ENCODE results near the gene CIDEC. TPM values are rescaled to one million over a fixed set of nuclear protein-coding genes. Genes with fewer than 3 reads are reported as not detected.

Gene CIDEC
- total and polyA plus RNA-seq, 9 of the 15 experiments (the other 6 are each of a cell fraction or from before 2014, with no cell fraction given), result not detected

GRCh38 chr3:9841015-9841414, 39.0 kb downstream of the CIDEC start:
- 80% methylated on average over 8 of the region's 8 CpGs for WGBS (ENCODE audit: insufficient coverage, low coverage, missing lambda C conversion rate)
- TF ChIP-seq REST (IDR thresholded peaks at IDR 0.05; ENCODE audit: borderline replicate concordance), result peak; percentile 19; the same call in 1 of the 2 replicates
- no peak for TF ChIP-seq REST (CRISPR knock-in tag; IDR thresholded peaks at IDR 0.05; ENCODE audit: low read depth)
- TF ChIP-seq, protein P1, sequence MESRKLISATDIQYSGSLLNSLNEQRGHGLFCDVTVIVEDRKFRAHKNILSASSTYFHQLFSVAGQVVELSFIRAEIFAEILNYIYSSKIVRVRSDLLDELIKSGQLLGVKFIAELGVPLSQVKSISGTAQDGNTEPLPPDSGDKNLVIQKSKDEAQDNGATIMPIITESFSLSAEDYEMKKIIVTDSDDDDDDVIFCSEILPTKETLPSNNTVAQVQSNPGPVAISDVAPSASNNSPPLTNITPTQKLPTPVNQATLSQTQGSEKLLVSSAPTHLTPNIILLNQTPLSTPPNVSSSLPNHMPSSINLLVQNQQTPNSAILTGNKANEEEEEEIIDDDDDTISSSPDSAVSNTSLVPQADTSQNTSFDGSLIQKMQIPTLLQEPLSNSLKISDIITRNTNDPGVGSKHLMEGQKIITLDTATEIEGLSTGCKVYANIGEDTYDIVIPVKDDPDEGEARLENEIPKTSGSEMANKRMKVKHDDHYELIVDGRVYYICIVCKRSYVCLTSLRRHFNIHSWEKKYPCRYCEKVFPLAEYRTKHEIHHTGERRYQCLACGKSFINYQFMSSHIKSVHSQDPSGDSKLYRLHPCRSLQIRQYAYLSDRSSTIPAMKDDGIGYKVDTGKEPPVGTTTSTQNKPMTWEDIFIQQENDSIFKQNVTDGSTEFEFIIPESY (CRISPR knock-in tag; IDR thresholded peaks at IDR 0.05), result peak; percentile 40; the same call in 1 of the 2 replicates
- peak; percentile 92 for TF ChIP-seq ZBTB17 (CRISPR knock-in tag; IDR thresholded peaks at IDR 0.05)
- TF ChIP-seq ZBED1 (IDR thresholded peaks at IDR 0.05), result no peak
- TF ChIP-seq, protein P2, sequence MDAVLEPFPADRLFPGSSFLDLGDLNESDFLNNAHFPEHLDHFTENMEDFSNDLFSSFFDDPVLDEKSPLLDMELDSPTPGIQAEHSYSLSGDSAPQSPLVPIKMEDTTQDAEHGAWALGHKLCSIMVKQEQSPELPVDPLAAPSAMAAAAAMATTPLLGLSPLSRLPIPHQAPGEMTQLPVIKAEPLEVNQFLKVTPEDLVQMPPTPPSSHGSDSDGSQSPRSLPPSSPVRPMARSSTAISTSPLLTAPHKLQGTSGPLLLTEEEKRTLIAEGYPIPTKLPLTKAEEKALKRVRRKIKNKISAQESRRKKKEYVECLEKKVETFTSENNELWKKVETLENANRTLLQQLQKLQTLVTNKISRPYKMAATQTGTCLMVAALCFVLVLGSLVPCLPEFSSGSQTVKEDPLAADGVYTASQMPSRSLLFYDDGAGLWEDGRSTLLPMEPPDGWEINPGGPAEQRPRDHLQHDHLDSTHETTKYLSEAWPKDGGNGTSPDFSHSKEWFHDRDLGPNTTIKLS (IDR thresholded peaks at IDR 0.05; ENCODE audit: borderline replicate concordance, low read depth), result peak; percentile 58; the same call in 1 of the 2 replicates
- TF ChIP-seq POLR2AphosphoS5 (IDR thresholded peaks at IDR 0.05; ENCODE audit: control insufficient read depth, insufficient read depth, low read depth, low read length), result no peak
- TF ChIP-seq, protein P3, sequence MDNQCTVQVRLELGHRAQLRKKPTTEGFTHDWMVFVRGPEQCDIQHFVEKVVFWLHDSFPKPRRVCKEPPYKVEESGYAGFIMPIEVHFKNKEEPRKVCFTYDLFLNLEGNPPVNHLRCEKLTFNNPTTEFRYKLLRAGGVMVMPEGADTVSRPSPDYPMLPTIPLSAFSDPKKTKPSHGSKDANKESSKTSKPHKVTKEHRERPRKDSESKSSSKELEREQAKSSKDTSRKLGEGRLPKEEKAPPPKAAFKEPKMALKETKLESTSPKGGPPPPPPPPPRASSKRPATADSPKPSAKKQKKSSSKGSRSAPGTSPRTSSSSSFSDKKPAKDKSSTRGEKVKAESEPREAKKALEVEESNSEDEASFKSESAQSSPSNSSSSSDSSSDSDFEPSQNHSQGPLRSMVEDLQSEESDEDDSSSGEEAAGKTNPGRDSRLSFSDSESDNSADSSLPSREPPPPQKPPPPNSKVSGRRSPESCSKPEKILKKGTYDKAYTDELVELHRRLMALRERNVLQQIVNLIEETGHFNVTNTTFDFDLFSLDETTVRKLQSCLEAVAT (IDR thresholded peaks at IDR 0.05), result peak in 1 of 2 experiments; percentile 94; a peak in 2 of 4 replicates

More at GRCh38 chr3:9841015-9841414, 39.0 kb downstream of the CIDEC start:
- in situ Hi-C loops (cut with MboI) (loop anchor here (25.0 kb wide), 1 partner anchor 896 kb away; no protein-coding TSS in a partner anchor), intact Hi-C loops (cut with micrococcal nuclease) (loop anchor here (5.0 to 10.0 kb wide), 2 partner anchors 124 to 184 kb away; partner anchors contain the start of gene FANCD2)
- no peak for ATAC-seq
- BruUV-seq (replicated peaks), result no TSS peak
- Histone ChIP-seq H2AFZ (ENCODE audit: low read depth, low read length) (no peak overlapping the region), H3K27ac (ENCODE audit: extremely low read depth, low read depth, low read length) (no peak overlapping the region), H3K4me1 (replicated peaks in 1 of 2; ENCODE audit: control insufficient read depth in 2 of 2, insufficient read depth in 2 of 2, low read length in 2 of 2) (peaks cover 7 to 23% of the 10 kb centered on the region in 2 experiments; a peak in 2 of 5 replicates), H4K20me1 (replicated peaks; ENCODE audit: control insufficient read depth, insufficient read depth, low read length) (no peaks in the 10 kb centered on the region), H3K27me3 (ENCODE audit: control insufficient read depth in 2 of 2, insufficient read depth in 2 of 2, low read length in 2 of 2) (no peaks in the 10 kb centered on the region), H3K4me2 (ENCODE audit: insufficient read depth, low read length) (no peak overlapping the region), H3K9me1 (ENCODE audit: control insufficient read depth, insufficient read depth, low read length) (no peaks in the 10 kb centered on the region), H3K79me2 (ENCODE audit: control insufficient read depth, insufficient read depth, low read length) (peaks cover 15% of the 10 kb centered on the region), H3K4me3 (no peak overlapping the region), H3K9me3 (replicated peaks; ENCODE audit: control insufficient read depth, insufficient read depth, low read depth, low read length) (no peaks in the 10 kb centered on the region), H3K9ac (ENCODE audit: insufficient read depth in 1 of 2, low read depth in 2 of 2, low read length in 2 of 2) (no peak overlapping the region), H3K36me3 (ENCODE audit: control insufficient read depth, insufficient read depth, low read length) (peaks cover 52% of the 10 kb centered on the region)
- no peak for DNase-seq (ENCODE audit: extremely low read depth in 1 of 4, low spot score in 3 of 4)
- no peak for FAIRE-seq
- ChIA-PET CTCF (ENCODE audit: low intra/inter-chr PET ratio) (no interaction called here), POLR2A (interaction anchor here (0.5 to 2.7 kb wide), 11 partner anchors 12 to 441 kb away, joined by 3 to 6 read pairs (median 3); partner anchors contain the start of genes ARPC4, PRRT3 and TADA3)
